A549 (cell line): ENCODE data around the gene BABAM2. TPM values are rescaled to one million over a fixed set of nuclear protein-coding genes. Genes with fewer than 3 reads are reported as not detected.
A peak's percentile ranks its signal among the peaks of the same experiment; 100 is the strongest.

Experiments used
- ATAC-seq, 2 experiments: fragments of 200-7000 bp in 1 of 2; fragments of >200 bp in 1 of 2; cut with Nextera tagmentation in 1 of 2; cut with Tn5 transposase in 1 of 2; 3 replicates each; pipeline versions ENCODE4 v1.8.0 to v1.9.1; 2018 to 2020; ENCODE audit warnings: mild to moderate bottlenecking in 1 of 2, moderate library complexity in 1 of 2
- CTCF ChIA-PET: fragments of 300-600 bp; sonication (Branson Sonifier 250); formaldehyde crosslinking; extraction: SDS; loops from one replicate; lab custom pipeline; 2021; ENCODE audit warnings: antibody characterized with exemption, inconsistent platforms; lab: Yijun Ruan, JAX
- POLR2A ChIA-PET: fragments of 350-600 bp; formaldehyde crosslinking; extraction: SDS; loops from one replicate; lab custom pipeline; 2021; ENCODE audit warnings: antibody characterized with exemption, inconsistent platforms; lab: Yijun Ruan, JAX
- DNase-seq, 2 experiments: peaks; one replicate each; pipeline versions ENCODE4 v3.0.0 to v3.0.0-alpha.2; 2011 to 2016; ENCODE audit warnings: low read depth in 1 of 2, low spot score in 1 of 2
- FAIRE-seq: peaks from 2 replicates; lab custom pipeline; 2011; peaks lifted over from hg19 to GRCh38; lab: Jason Lieb, UNC
- H3K27ac ChIP-seq, 2 experiments: fragments of >200 bp; sonication (Bioruptor Twin); formaldehyde crosslinking; 3 replicates each; pipeline ENCODE4 v1.5.1; 2016 to 2017
- H3K4me1 ChIP-seq: fragments of >200 bp; sonication (Bioruptor Twin); formaldehyde crosslinking; 3 replicates; pipeline ENCODE4 v1.6.1; 2016
- H3K4me2 ChIP-seq: fragments of >200 bp; sonication (Bioruptor Twin); formaldehyde crosslinking; 3 replicates; pipeline ENCODE4 v1.6.1; 2016
- H3K4me3 ChIP-seq: fragments of >200 bp; sonication (Bioruptor Twin); formaldehyde crosslinking; 3 replicates; pipeline ENCODE4 v1.5.1; 2016
- H3K9me3 ChIP-seq: fragments of >200 bp; sonication (Bioruptor Twin); formaldehyde crosslinking; 3 replicates; pipeline ENCODE4 v1.6.1; 2016
- BHLHE40 ChIP-seq: IDR thresholded peaks from 2 replicates; pipeline ENCODE4 v1.6.1; 2012; ENCODE audit warnings: low read depth, low read length, inconsistent platforms
- CBX2 ChIP-seq: fragments of 200-600 bp; sonication (generic); IDR thresholded peaks from 2 replicates; pipeline ENCODE4 v1.6.1; 2016; ENCODE audit warnings: low read depth, mild to moderate bottlenecking, borderline replicate concordance
- CBX8 ChIP-seq: fragments of 200-600 bp; sonication (generic); IDR thresholded peaks from 2 replicates; pipeline ENCODE4 v1.6.1; 2016
- CHD2 ChIP-seq: fragments of 150-350 bp; IDR thresholded peaks from 2 replicates; pipeline ENCODE4 v1.6.1; 2014; ENCODE audit warnings: low read length; ENCODE audit not compliant: partially characterized antibody
- EHF ChIP-seq: fragments of 250-450 bp; sonication (Bioruptor Pico); IDR thresholded peaks from 2 replicates; pipeline ENCODE4 v1.5.0; 2020; ENCODE audit warnings: mild to moderate bottlenecking
- ESRRA ChIP-seq: fragments of 150-350 bp; IDR thresholded peaks from 2 replicates; pipeline ENCODE4 v1.6.1; 2014; ENCODE audit warnings: mild to moderate bottlenecking, low read length, borderline replicate concordance
- HOXA7 ChIP-seq: fragments of 250-450 bp; sonication (Bioruptor Pico); IDR thresholded peaks from 2 replicates; pipeline ENCODE4 v1.5.0; 2020; ENCODE audit warnings: mild to moderate bottlenecking, moderate library complexity
- HOXB5 ChIP-seq: fragments of 250-450 bp; sonication (Bioruptor Pico); IDR thresholded peaks from 2 replicates; pipeline ENCODE4 v1.5.0; 2020; ENCODE audit warnings: mild to moderate bottlenecking, moderate library complexity
- KDM5A ChIP-seq: fragments of 200-600 bp; sonication (generic); IDR thresholded peaks from 2 replicates; pipeline ENCODE4 v1.6.1; 2016; ENCODE audit warnings: antibody characterized with exemption, mild to moderate bottlenecking
- MAFK ChIP-seq: fragments of 450-650 bp; IDR thresholded peaks from 2 replicates; pipeline ENCODE4 v1.6.1; 2014; ENCODE audit not compliant: partially characterized antibody
- MAZ ChIP-seq: fragments of 150-350 bp; IDR thresholded peaks from 2 replicates; pipeline ENCODE4 v1.6.1; 2014; ENCODE audit warnings: antibody characterized with exemption, low read depth, low read length, borderline replicate concordance
- NFE2L2 ChIP-seq: fragments of 150-350 bp; conservative IDR thresholded peaks from 2 replicates; pipeline ENCODE4 v1.6.1; 2014; ENCODE audit warnings: low read length
- PHF8 ChIP-seq: fragments of 200-600 bp; sonication (generic); IDR thresholded peaks from 2 replicates; pipeline ENCODE4 v1.6.1; 2016; ENCODE audit warnings: low read depth, mild to moderate bottlenecking, antibody characterized with exemption, moderate library complexity, borderline replicate concordance
- POLR2AphosphoS2 ChIP-seq: conservative IDR thresholded peaks from 2 replicates; pipeline ENCODE4 v1.6.1; 2012; ENCODE audit warnings: low read length, improper control_type of control experiment, inconsistent platforms
- RAD21 ChIP-seq, 2 experiments: fragments of >200 bp in 1 of 2; sonication (Bioruptor Twin) in 1 of 2; formaldehyde crosslinking in 1 of 2; IDR thresholded peaks in 1 of 2; conservative IDR thresholded peaks in 1 of 2; 2 replicates in 1 of 2; 3 replicates in 1 of 2; pipeline ENCODE4 v1.6.1; 2012 to 2018; ENCODE audit warnings: inconsistent platforms in 1 of 2
- RARB ChIP-seq: fragments of 250-450 bp; sonication (Bioruptor Pico); IDR thresholded peaks from 2 replicates; pipeline ENCODE4 v1.8.0; 2021; ENCODE audit warnings: mild to moderate bottlenecking, moderate library complexity
- SMC3 ChIP-seq: fragments of >200 bp; sonication (Bioruptor Twin); formaldehyde crosslinking; IDR thresholded peaks from 3 replicates; pipeline ENCODE4 v1.6.1; 2018; ENCODE audit warnings: inconsistent platforms
- WGBS: methylation state at CpG from one replicate; pipeline ENCODE4 v1.1.6; 2017; ENCODE audit errors: missing lambda C conversion rate; 5-methylcytosine and 5-hydroxymethylcytosine counted together
- polyA plus RNA-seq, 4 experiments: library from polyadenylated mRNA; depleted of rRNA in 3 of 4; stranded (reverse); fragments of >200 nt; fragmentation: RNase III in 1 of 4; extraction: RNeasy Plus Mini Kit Qiagen cat#74134 plus additional on column Dnase treatment in 1 of 4; gene quantifications; 2 replicates in 3 of 4; 3 replicates in 1 of 4; pipeline ENCODE4 v1.2.3, GENCODE V29; 2011 to 2017
- TF ChIP-seq, protein P1 (sequence below): fragments of 250-450 bp; sonication (Bioruptor Pico); IDR thresholded peaks from 2 replicates; pipeline ENCODE4 v1.5.0; 2021; ENCODE audit warnings: mild to moderate bottlenecking, moderate library complexity, borderline replicate concordance
- TF ChIP-seq, protein P2 (sequence below): IDR thresholded peaks from 2 replicates; pipeline ENCODE4 v1.6.1; 2012
- TF ChIP-seq, protein P3 (sequence below): fragments of >200 bp; sonication (Bioruptor Twin); formaldehyde crosslinking; IDR thresholded peaks from 2 replicates; pipeline ENCODE4 v1.6.1; 2016
- TF ChIP-seq, protein P4 (sequence below): fragments of >200 bp; sonication (Bioruptor Twin); formaldehyde crosslinking; IDR thresholded peaks from 3 replicates; pipeline ENCODE4 v1.6.1; 2016
- TF ChIP-seq, protein P5 (sequence below): IDR thresholded peaks from 2 replicates; pipeline ENCODE4 v1.6.1; 2012
- TF ChIP-seq, protein P6 (sequence below): fragments of 200-600 bp; sonication (generic); IDR thresholded peaks from 2 replicates; pipeline ENCODE4 v1.6.1; 2016; ENCODE audit warnings: antibody characterized with exemption, mild to moderate bottlenecking, moderate library complexity

BABAM2 gene
- polyA plus RNA-seq, 2 of the 4 experiments (the other 2 are of a cell fraction), result 53.7 to 78.4 TPM

DNA sequence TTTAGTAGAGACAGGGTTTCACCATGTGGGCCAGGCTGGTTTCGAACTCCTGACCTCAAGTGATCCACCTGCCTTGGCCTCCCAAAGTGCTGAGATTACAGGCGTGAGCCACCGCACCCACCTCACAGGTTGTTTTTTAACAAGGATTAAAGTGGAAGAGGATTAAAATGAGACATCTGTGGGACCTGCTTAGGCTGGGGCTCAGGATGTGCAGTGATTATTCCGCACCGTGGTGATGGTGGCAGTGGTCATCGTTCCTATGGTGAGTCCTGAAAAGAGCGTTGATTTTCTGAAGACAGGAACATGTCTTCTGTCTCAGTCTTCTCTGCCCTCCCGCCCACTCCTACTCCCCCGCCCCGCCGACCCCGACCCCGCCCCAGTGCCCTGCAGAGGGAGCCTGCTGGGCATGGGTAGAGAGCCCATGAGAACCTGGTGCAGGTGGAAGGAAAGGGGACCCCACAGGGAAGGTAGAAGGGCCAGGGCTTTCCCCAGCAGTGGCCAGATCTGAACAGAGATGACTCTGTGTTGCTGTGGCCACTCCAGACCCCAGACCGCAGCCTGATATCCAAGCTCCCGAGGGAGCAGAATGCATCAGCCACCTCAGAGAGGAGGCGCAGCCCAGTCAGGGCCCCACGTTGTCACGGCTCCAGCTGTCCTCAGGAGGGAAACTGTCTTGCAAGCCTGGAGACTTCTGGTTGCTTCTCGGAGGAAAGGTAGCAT is 467.6 kb downstream of the BABAM2 start:
- H3K4me3 ChIP-seq, result no peak overlapping the region
- 87% methylated on average over 18 of the region's 19 CpGs for WGBS
- H3K4me1 ChIP-seq, result peaks cover 29% of the 10 kb centered on the region
- no peak for DNase-seq
- ATAC-seq, result no peak
- H3K9me3 ChIP-seq, result no peaks in the 10 kb centered on the region
- no peak overlapping the region for H3K4me2 ChIP-seq
- H3K27ac ChIP-seq, result peak overlapping the region in 1 of 2 experiments; percentile 70; a peak in 3 of 6 replicates
- no peak for TF ChIP-seq RARB
- no peak for TF ChIP-seq CBX8
- TF ChIP-seq PHF8, result no peak
- no peak for TF ChIP-seq CBX2
- no peak for TF ChIP-seq SMC3
- TF ChIP-seq RAD21 (conservative IDR thresholded peaks at IDR 0.05 in 1 of 2, IDR thresholded peaks at IDR 0.05 in 1 of 2), result no peak
- no peak for TF ChIP-seq MAFK
- TF ChIP-seq, protein P1, sequence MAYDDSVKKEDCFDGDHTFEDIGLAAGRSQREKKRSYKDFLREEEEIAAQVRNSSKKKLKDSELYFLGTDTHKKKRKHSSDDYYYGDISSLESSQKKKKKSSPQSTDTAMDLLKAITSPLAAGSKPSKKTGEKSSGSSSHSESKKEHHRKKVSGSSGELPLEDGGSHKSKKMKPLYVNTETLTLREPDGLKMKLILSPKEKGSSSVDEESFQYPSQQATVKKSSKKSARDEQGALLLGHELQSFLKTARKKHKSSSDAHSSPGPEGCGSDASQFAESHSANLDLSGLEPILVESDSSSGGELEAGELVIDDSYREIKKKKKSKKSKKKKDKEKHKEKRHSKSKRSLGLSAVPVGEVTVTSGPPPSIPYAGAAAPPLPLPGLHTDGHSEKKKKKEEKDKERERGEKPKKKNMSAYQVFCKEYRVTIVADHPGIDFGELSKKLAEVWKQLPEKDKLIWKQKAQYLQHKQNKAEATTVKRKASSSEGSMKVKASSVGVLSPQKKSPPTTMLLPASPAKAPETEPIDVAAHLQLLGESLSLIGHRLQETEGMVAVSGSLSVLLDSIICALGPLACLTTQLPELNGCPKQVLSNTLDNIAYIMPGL (CRISPR knock-in tag), result no peak
- TF ChIP-seq, protein P2, sequence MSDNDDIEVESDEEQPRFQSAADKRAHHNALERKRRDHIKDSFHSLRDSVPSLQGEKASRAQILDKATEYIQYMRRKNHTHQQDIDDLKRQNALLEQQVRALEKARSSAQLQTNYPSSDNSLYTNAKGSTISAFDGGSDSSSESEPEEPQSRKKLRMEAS, result no peak
- TF ChIP-seq, protein P3, sequence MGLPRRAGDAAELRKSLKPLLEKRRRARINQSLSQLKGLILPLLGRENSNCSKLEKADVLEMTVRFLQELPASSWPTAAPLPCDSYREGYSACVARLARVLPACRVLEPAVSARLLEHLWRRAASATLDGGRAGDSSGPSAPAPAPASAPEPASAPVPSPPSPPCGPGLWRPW, result no peak
- TF ChIP-seq ESRRA, result no peak
- TF ChIP-seq BHLHE40, result no peak
- TF ChIP-seq CHD2, result no peak
- TF ChIP-seq MAZ, result no peak
- no peak for TF ChIP-seq KDM5A
- no peak for TF ChIP-seq NFE2L2
- TF ChIP-seq, protein P4, sequence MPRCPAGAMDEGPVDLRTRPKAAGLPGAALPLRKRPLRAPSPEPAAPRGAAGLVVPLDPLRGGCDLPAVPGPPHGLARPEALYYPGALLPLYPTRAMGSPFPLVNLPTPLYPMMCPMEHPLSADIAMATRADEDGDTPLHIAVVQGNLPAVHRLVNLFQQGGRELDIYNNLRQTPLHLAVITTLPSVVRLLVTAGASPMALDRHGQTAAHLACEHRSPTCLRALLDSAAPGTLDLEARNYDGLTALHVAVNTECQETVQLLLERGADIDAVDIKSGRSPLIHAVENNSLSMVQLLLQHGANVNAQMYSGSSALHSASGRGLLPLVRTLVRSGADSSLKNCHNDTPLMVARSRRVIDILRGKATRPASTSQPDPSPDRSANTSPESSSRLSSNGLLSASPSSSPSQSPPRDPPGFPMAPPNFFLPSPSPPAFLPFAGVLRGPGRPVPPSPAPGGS, result no peak
- TF ChIP-seq, all 56 proteins: peak for 0
- ChIA-PET POLR2A (no interaction called here), CTCF (no interaction called here)
- FAIRE-seq, result no peak

DNA sequence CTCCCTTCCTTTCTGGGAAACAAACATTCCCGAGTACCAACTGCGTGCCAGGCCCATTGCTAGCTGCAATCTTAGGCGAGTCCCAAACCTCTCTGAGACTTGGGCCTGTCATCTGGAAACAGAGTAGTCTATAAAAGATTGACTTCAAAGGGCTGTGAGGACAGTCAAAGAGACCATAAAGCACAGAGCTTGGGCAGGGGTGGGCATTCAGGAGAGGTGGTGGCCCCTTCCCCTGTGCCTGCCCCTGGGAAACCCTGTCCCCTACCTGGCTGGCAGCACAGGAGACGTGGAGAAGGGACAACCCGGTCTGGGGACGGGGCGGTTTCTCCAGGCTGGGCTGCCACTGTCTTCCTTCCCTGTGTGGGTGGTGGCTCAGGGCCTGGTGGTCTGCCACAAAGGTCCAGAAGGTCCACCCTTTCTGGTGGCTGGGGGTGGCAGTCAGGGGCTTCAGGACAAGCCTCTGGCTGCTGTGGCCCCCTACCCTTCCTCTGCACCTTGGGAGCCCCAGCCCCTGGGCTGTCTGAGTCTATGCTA is 468.2 kb downstream of the BABAM2 start:
- WGBS, result 87% methylated on average over 7 of the region's 7 CpGs
- FAIRE-seq (no peak), ATAC-seq (no peak), DNase-seq (no peak)
- Histone ChIP-seq H3K4me2 (no peak overlapping the region), H3K9me3 (no peaks in the 10 kb centered on the region), H3K4me3 (no peak overlapping the region), H3K27ac (peak overlapping the region in 1 of 2 experiments; percentile 70; a peak in 3 of 6 replicates), H3K4me1 (peaks cover 29% of the 10 kb centered on the region)
- POLR2A ChIA-PET, result no interaction called here
- CTCF ChIA-PET, result no interaction called here
- no peak for TF ChIP-seq MAFK
- no peak for TF ChIP-seq EHF (CRISPR knock-in tag)
- TF ChIP-seq RARB, result no peak
- TF ChIP-seq, protein P5, sequence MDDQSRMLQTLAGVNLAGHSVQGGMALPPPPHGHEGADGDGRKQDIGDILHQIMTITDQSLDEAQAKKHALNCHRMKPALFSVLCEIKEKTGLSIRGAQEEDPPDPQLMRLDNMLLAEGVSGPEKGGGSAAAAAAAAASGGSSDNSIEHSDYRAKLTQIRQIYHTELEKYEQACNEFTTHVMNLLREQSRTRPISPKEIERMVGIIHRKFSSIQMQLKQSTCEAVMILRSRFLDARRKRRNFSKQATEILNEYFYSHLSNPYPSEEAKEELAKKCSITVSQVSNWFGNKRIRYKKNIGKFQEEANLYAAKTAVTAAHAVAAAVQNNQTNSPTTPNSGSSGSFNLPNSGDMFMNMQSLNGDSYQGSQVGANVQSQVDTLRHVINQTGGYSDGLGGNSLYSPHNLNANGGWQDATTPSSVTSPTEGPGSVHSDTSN, result no peak
- no peak for TF ChIP-seq HOXB5 (CRISPR knock-in tag)
- no peak for TF ChIP-seq POLR2AphosphoS2
- TF ChIP-seq HOXA7, result no peak
- TF ChIP-seq MAZ, result no peak
- TF ChIP-seq, protein P6, sequence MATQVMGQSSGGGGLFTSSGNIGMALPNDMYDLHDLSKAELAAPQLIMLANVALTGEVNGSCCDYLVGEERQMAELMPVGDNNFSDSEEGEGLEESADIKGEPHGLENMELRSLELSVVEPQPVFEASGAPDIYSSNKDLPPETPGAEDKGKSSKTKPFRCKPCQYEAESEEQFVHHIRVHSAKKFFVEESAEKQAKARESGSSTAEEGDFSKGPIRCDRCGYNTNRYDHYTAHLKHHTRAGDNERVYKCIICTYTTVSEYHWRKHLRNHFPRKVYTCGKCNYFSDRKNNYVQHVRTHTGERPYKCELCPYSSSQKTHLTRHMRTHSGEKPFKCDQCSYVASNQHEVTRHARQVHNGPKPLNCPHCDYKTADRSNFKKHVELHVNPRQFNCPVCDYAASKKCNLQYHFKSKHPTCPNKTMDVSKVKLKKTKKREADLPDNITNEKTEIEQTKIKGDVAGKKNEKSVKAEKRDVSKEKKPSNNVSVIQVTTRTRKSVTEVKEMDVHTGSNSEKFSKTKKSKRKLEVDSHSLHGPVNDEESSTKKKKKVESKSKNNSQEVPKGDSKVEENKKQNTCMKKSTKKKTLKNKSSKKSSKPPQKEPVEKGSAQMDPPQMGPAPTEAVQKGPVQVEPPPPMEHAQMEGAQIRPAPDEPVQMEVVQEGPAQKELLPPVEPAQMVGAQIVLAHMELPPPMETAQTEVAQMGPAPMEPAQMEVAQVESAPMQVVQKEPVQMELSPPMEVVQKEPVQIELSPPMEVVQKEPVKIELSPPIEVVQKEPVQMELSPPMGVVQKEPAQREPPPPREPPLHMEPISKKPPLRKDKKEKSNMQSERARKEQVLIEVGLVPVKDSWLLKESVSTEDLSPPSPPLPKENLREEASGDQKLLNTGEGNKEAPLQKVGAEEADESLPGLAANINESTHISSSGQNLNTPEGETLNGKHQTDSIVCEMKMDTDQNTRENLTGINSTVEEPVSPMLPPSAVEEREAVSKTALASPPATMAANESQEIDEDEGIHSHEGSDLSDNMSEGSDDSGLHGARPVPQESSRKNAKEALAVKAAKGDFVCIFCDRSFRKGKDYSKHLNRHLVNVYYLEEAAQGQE, result no peak
- TF ChIP-seq RAD21 (conservative IDR thresholded peaks at IDR 0.05 in 1 of 2, IDR thresholded peaks at IDR 0.05 in 1 of 2), result no peak
